Epithelial cell of prostate (primary cell): ENCODE results near the gene VPS11.
"Not testable (repeated sequence)": the region's sequence is repeated elsewhere in the genome, so short reads cannot be mapped to it uniquely, and the experiment has no call there.

ENCODE experiments used
- DNase-seq: peaks from one replicate; pipeline ENCODE4 v3.0.0-alpha.2; 2011; ENCODE audit warnings: low read depth, low spot score
- H3K27ac ChIP-seq: fragments of 450-650 bp; 2 replicates; pipeline ENCODE4 v1.5.1; 2017; ENCODE audit warnings: mild to moderate bottlenecking

The VPS11 gene

GRCh38 chr11:119100246-119100970, 32.8 kb downstream of the VPS11 start:
- DNase-seq: no peak
- H3K27ac ChIP-seq: peak overlapping the region; percentile 95

- DNase-seq: no peak
- H3K27ac ChIP-seq: peak overlapping the region; percentile 95
Measured at GRCh38 chr11:119100994-119101758, 33.6 kb downstream of the VPS11 start.

DNA sequence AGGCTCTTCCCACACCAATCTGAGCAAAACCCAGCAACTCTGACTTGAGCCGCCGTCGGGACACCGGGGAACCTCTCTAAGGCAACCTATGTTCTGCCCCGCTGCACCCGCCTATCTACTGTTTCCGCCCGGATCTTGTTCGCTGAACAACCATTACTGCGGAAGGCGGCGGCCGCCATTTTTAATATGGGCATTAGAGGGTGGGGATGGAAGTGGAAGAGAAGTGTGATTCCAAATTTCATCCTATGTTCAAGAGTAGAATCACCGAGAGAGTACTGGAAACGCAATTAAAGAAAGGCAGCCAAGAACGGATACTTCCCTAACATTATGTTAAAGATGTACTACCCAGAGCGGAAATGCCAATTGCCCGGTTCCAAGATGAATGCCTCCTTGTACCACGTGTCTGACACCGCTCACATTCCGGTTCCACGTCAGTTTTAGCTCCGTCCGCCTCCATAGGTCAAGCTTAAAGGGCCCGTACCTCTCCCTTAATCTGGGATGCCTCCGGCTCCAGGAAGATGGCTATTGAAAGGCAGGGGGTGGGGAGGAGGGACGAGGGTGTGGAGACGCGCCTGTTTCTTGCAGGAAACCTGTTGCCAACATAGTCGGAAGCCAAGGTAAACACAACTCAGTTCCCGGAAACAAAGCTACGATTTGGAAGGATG, 34.3 kb downstream of the VPS11 start, which contains the start of gene DPAGT1:
Gene DPAGT1 (minus strand): TSS at position 95 of the 665 bp plus-strand sequence. CDS start 198 bp downstream, outside the sequence.
- DNase-seq: peak; percentile 93
- H3K27ac ChIP-seq: peak within 1 kb of the TSS; percentile 95

GRCh38 chr11:119103161-119103664, 35.6 kb downstream of the VPS11 start:
- peak overlapping the region; percentile 95 for H3K27ac ChIP-seq
- DNase-seq: not testable (repeated sequence)

GRCh38 chr11:119103793-119104192, 36.2 kb downstream of the VPS11 start:
- no peak for DNase-seq
- no peak overlapping the region for H3K27ac ChIP-seq

- DNase-seq: peak; percentile 53
- H3K27ac ChIP-seq: peak within 1 kb of the TSS; percentile 34
Measured at GRCh38 chr11:119106564-119107537, 39.2 kb downstream of the VPS11 start, which contains the start of gene C2CD2L. C2CD2L (plus strand) TSS chr11:119107344; CDS start chr11:119107742, 398 bp downstream.

GRCh38 chr11:119107538-119108145, 40.0 kb downstream of the VPS11 start:
- peak overlapping the region; percentile 34 for H3K27ac ChIP-seq
- no peak for DNase-seq

- peak overlapping the region; percentile 34 for H3K27ac ChIP-seq
- DNase-seq: no peak
Measured at GRCh38 chr11:119108146-119108856, 40.7 kb downstream of the VPS11 start.

DNA sequence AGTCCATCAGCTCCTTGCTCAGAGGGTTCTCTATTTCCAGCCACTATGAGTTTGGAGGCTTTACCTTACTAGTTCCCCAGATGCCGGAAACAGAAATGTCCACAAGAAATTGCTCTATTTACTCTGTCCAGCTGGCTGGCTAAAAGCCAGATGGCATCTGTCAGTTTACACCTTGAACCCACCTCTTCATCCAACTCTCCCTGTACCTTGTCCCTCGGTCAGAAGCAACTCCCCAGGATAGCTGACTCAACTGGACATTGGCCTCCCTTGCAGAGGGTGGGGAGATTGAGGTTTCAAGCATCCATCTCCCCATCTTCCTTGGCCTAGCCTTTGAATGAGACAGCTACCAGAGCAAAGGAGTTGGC, 41.2 kb downstream of the VPS11 start:
- no peak for DNase-seq
- H3K27ac ChIP-seq: no peak overlapping the region

- DNase-seq: no peak
- H3K27ac ChIP-seq: no peak overlapping the region
Measured at GRCh38 chr11:119109843-119110242, 42.2 kb downstream of the VPS11 start.

DNA sequence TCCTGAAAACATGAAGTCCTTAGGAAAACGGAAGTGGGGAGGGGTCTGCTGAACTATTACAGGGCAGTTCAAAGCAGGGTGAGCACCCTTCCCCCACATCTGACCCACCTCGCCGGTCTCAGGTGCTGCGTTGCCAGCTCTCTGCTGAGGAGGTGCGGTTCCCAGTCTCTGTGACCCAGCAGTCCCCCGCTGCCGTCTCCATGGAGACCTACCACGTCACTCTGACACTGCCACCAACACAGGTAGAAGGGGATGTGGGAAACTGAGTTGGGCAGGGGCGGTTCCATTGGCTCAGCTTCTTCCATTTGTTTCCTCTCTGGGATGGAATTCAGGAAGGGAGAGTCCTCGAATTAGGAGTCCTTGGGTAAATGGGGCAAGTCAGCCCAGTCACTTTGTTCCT, 42.8 kb downstream of the VPS11 start:
- no peak overlapping the region for H3K27ac ChIP-seq
- DNase-seq: no peak

DNA sequence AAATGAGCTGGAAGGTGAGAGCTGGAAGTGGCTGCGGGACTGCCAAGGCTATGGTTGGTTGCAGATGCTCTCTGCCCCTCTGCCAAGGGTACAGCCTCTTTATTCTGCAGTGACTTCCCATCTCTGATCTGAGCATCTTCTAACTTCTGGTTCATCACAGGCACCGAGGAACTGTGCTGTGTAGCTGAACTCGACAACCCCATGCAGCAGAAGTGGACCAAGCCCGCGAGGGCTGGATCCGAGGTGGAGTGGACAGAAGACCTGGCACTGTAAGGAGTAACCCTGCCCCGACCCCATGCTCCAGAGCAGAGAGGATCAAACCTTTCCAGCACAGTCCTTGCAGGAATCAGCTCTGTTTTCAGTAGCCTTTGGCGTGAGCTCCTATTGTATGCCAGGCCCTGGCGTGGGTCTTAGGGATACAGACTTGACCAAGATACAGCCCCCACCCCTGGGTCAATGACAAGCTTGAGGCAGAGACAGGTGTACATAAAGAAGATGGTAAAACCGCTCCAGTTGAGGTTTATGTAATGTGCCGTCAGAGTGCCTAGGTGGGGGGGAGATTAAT, 43.8 kb downstream of the VPS11 start:
- no peak overlapping the region for H3K27ac ChIP-seq
- DNase-seq: no peak

DNA sequence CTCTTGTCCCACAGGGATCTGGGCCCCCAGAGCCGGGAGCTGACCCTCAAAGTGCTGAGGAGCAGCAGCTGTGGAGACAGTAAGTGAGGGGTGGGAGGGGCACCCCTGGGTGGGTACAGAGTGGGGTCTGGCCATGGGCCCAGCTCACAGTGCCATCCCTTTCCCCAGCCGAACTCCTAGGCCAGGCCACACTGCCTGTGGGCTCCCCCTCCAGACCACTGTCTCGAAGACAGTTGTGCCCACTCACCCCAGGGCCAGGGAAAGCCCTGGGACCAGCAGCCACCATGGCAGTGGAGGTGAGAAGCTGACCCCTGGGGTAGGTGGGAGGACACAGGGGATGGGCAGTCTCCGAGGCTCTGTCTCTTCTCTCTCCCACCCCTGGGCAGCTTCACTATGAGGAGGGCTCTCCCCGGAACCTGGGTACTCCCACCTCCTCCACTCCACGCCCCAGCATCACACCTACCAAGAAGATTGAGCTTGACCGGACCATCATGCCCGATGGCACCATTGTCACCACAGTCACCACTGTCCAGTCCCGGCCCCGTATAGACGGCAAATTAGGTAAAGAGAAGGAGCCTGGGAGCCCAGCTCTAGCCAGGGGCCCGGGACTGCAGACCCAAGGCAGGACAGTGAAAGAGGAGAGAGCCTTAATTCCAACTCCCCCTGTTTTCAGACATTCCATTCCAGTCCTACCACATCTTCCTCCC, 44.8 kb downstream of the VPS11 start:
- no peak overlapping the region for H3K27ac ChIP-seq
- no peak for DNase-seq

- no peak overlapping the region for H3K27ac ChIP-seq
- no peak for DNase-seq
Measured at GRCh38 chr11:119113716-119114115, 46.1 kb downstream of the VPS11 start.

DNA sequence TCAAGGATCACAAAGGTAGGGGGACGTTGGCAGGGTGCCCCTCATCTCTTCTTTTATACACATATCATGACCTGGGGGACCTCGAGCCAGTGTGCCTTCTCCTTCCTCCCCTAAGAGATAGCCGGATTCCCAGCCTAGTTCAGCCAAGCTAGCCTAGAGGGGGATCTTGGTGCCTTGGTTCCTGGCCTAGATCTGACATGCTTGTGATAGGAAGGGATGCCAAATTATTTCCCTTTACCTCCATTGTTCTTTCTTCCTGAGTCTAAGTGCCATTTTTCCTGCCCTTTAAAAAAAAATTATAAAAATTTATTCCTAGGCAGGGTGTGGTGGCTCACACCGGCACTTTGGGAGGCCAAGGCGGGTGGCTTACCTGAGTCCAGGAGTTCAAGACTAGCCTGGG, 46.7 kb downstream of the VPS11 start:
- no peak for DNase-seq

DNA sequence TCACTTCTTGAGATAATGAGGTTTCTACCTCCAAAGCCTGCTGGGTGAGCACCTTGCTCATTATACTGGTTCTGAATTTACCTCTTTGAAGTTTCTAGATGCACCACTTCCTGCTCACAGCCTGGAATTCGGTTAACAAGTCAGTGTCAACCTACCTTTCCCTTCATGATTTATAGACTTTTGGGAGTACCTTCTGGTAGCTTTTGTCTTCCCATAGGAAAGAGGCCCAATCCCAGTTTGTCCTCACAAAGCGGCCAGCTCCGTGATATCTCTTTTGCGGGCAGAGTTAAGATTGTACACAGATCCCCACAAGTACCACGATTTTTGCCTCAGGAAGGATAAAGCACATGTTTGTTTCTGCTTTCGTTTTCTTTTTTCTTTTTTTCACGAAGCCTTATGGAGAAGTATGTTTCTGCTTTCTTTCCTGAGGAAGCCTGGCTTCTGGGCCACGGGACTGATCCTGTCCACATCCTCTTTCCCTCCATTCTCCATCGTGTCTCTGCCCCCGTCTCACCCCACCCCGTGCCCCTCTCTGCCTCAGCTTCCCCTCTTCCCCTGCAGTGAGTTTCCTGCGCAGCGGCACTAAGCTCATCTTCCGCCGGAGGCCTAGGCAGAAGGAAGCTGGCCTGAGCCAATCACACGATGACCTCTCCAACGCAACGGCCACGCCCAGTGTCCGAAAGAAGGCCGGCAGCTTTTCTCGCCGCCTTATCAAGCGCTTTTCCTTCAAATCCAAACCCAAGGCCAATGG, 48.0 kb downstream of the VPS11 start:
- no peak for DNase-seq
- no peak overlapping the region for H3K27ac ChIP-seq

More for the DNA sequence above, 46.7 kb downstream of the VPS11 start:
- H3K27ac ChIP-seq: no peak overlapping the region

DNA sequence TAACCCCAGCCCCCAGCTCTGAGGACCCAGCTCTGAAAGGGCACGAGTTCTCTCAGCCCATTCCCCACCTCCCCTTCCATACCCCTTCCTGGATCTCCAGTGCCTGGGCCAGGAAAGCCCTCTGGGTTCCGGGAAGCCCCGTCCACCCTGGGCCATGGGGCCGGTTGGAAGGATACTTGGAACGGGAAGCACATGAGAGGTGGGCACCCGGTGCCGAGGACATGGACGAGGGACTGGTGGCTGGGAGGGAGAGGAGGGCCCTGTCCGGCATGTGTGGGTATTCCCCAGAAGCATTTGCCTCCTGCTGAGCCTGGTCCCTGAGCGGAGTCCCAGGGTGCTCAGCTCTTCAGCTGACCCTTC, 48.6 kb downstream of the VPS11 start:
- no peak overlapping the region for H3K27ac ChIP-seq
- no peak for DNase-seq
